Measurements from ENCODE around the gene SCLY. TPM values are rescaled to one million over a fixed set of nuclear protein-coding genes. Genes with fewer than 3 reads are reported as not detected.

Gene SCLY
- 109 and 119 TPM in 2 replicates for total RNA-seq

- peak within 1 kb of the TSS; percentile 91 for H3K27ac Mint-ChIP-seq
- peaks cover 25% of the 10 kb centered on the region for H3K36me3 Mint-ChIP-seq (ENCODE audit: low read depth)
- H3K27me3 Mint-ChIP-seq (ENCODE audit: insufficient read depth), result peaks cover 7% of the 10 kb centered on the region
- H3K4me3 Mint-ChIP-seq, result peak within 1 kb of the TSS; percentile 90
- DNase-seq (ENCODE audit: low spot score), result peak; percentile 93
- H3K4me1 Mint-ChIP-seq (ENCODE audit: low read depth), result peaks cover 62% of the 10 kb centered on the region
- no peaks in the 10 kb centered on the region for H3K9me3 Mint-ChIP-seq
- intact Hi-C loops (cut with micrococcal nuclease), result loop anchor here (1.0 to 5.0 kb wide), 11 partner anchors 36 to 388 kb away; partner anchors contain the start of genes HES6, ILKAP, PER2 and RAMP1
Measured at GRCh38 chr2:238060542-238061314, at the start of gene SCLY. TSS of gene SCLY (plus strand) at chr2:238061001. CDS start at chr2:238061055, 54 bp downstream.

- H3K36me3 Mint-ChIP-seq (ENCODE audit: low read depth), result peaks cover 46% of the 10 kb centered on the region
- peaks cover 29% of the 10 kb centered on the region for H3K4me1 Mint-ChIP-seq (ENCODE audit: low read depth)
- no peak overlapping the region for H3K4me3 Mint-ChIP-seq
- intact Hi-C loops (cut with micrococcal nuclease), result no loop called here
- no peak for DNase-seq (ENCODE audit: low spot score)
- no peaks in the 10 kb centered on the region for H3K27me3 Mint-ChIP-seq (ENCODE audit: insufficient read depth)
- H3K9me3 Mint-ChIP-seq, result no peaks in the 10 kb centered on the region
- H3K27ac Mint-ChIP-seq, result peak overlapping the region; percentile 6
Measured at GRCh38 chr2:238013806-238014205, 47.0 kb upstream of the SCLY start.

- intact Hi-C loops (cut with micrococcal nuclease), result no loop called here
- DNase-seq (ENCODE audit: low spot score), result no peak
Measured at GRCh38 chr2:238015705-238016104, 45.1 kb upstream of the SCLY start.

GRCh38 chr2:238016526-238016925 is 44.3 kb upstream of the SCLY start:
- no peak for DNase-seq (ENCODE audit: low spot score)
- H3K36me3 Mint-ChIP-seq (ENCODE audit: low read depth), result peaks cover 41% of the 10 kb centered on the region
- H3K9me3 Mint-ChIP-seq, result no peaks in the 10 kb centered on the region
- H3K27ac Mint-ChIP-seq, result no peak overlapping the region
- intact Hi-C loops (cut with micrococcal nuclease), result no loop called here
- H3K4me1 Mint-ChIP-seq (ENCODE audit: low read depth), result peaks cover 10% of the 10 kb centered on the region
- H3K27me3 Mint-ChIP-seq (ENCODE audit: insufficient read depth), result no peaks in the 10 kb centered on the region
- H3K4me3 Mint-ChIP-seq, result no peak overlapping the region

More at GRCh38 chr2:238015705-238016104, 45.1 kb upstream of the SCLY start:
- no peaks in the 10 kb centered on the region for H3K9me3 Mint-ChIP-seq
- H3K36me3 Mint-ChIP-seq (ENCODE audit: low read depth), result peaks cover 42% of the 10 kb centered on the region
- H3K4me3 Mint-ChIP-seq, result no peak overlapping the region
- peaks cover 16% of the 10 kb centered on the region for H3K4me1 Mint-ChIP-seq (ENCODE audit: low read depth)
- H3K27ac Mint-ChIP-seq, result no peak overlapping the region
- H3K27me3 Mint-ChIP-seq (ENCODE audit: insufficient read depth), result no peaks in the 10 kb centered on the region

- Mint-ChIP-seq H3K36me3 (ENCODE audit: low read depth) (peaks cover 35% of the 10 kb centered on the region), H3K9me3 (no peaks in the 10 kb centered on the region), H3K4me3 (no peak overlapping the region), H3K27ac (no peak overlapping the region), H3K27me3 (ENCODE audit: insufficient read depth) (no peaks in the 10 kb centered on the region), H3K4me1 (ENCODE audit: low read depth) (peaks cover 20% of the 10 kb centered on the region)
- intact Hi-C loops (cut with micrococcal nuclease), result no loop called here
- no peak for DNase-seq (ENCODE audit: low spot score)
Measured at GRCh38 chr2:238019962-238020361, 40.8 kb upstream of the SCLY start.

GRCh38 chr2:238020816-238021215 is 40.0 kb upstream of the SCLY start:
- intact Hi-C loops (cut with micrococcal nuclease), result no loop called here
- Mint-ChIP-seq H3K36me3 (ENCODE audit: low read depth) (peaks cover 40% of the 10 kb centered on the region), H3K27me3 (ENCODE audit: insufficient read depth) (no peaks in the 10 kb centered on the region), H3K9me3 (no peaks in the 10 kb centered on the region), H3K4me1 (ENCODE audit: low read depth) (peaks cover 28% of the 10 kb centered on the region), H3K4me3 (no peak overlapping the region), H3K27ac (no peak overlapping the region)
- DNase-seq (ENCODE audit: low spot score), result no peak

- intact Hi-C loops (cut with micrococcal nuclease), result no loop called here
- H3K9me3 Mint-ChIP-seq, result no peaks in the 10 kb centered on the region
- DNase-seq (ENCODE audit: low spot score), result no peak
- H3K36me3 Mint-ChIP-seq (ENCODE audit: low read depth), result peaks cover 41% of the 10 kb centered on the region
- peaks cover 28% of the 10 kb centered on the region for H3K4me1 Mint-ChIP-seq (ENCODE audit: low read depth)
- no peak overlapping the region for H3K4me3 Mint-ChIP-seq
- no peak overlapping the region for H3K27ac Mint-ChIP-seq
- H3K27me3 Mint-ChIP-seq (ENCODE audit: insufficient read depth), result no peaks in the 10 kb centered on the region
Measured at GRCh38 chr2:238021327-238021726, 39.5 kb upstream of the SCLY start.

GRCh38 chr2:238022594-238023157 is 38.1 kb upstream of the SCLY start:
- Mint-ChIP-seq H3K4me3 (no peak overlapping the region), H3K9me3 (no peaks in the 10 kb centered on the region), H3K27ac (no peak overlapping the region), H3K4me1 (ENCODE audit: low read depth) (peaks cover 36% of the 10 kb centered on the region), H3K36me3 (ENCODE audit: low read depth) (peaks cover 44% of the 10 kb centered on the region), H3K27me3 (ENCODE audit: insufficient read depth) (no peaks in the 10 kb centered on the region)
- DNase-seq (ENCODE audit: low spot score), result no peak
- intact Hi-C loops (cut with micrococcal nuclease), result no loop called here

GRCh38 chr2:238023608-238024007 is 37.2 kb upstream of the SCLY start:
- intact Hi-C loops (cut with micrococcal nuclease), result loop anchor here (2.0 kb wide), 4 partner anchors 13 to 55 kb away; partner anchors contain the start of gene SCLY
- Mint-ChIP-seq H3K27ac (no peak overlapping the region), H3K9me3 (no peaks in the 10 kb centered on the region), H3K36me3 (ENCODE audit: low read depth) (peaks cover 46% of the 10 kb centered on the region), H3K27me3 (ENCODE audit: insufficient read depth) (no peaks in the 10 kb centered on the region), H3K4me1 (ENCODE audit: low read depth) (peaks cover 36% of the 10 kb centered on the region), H3K4me3 (no peak overlapping the region)
- DNase-seq (ENCODE audit: low spot score), result no peak

GRCh38 chr2:238024986-238025385 is 35.8 kb upstream of the SCLY start:
- Mint-ChIP-seq H3K36me3 (ENCODE audit: low read depth) (peaks cover 46% of the 10 kb centered on the region), H3K27ac (peak overlapping the region; percentile 82), H3K4me1 (ENCODE audit: low read depth) (peaks cover 34% of the 10 kb centered on the region), H3K9me3 (no peaks in the 10 kb centered on the region), H3K27me3 (ENCODE audit: insufficient read depth) (no peaks in the 10 kb centered on the region), H3K4me3 (peak overlapping the region; percentile 8)
- DNase-seq (ENCODE audit: low spot score), result peak; percentile 19
- intact Hi-C loops (cut with micrococcal nuclease), result loop anchor here (1.0 to 2.0 kb wide), 5 partner anchors 14 to 56 kb away; partner anchors contain the start of gene SCLY

- Mint-ChIP-seq H3K27ac (peak overlapping the region; percentile 82), H3K36me3 (ENCODE audit: low read depth) (peaks cover 50% of the 10 kb centered on the region), H3K27me3 (ENCODE audit: insufficient read depth) (no peaks in the 10 kb centered on the region), H3K9me3 (no peaks in the 10 kb centered on the region), H3K4me1 (ENCODE audit: low read depth) (peaks cover 37% of the 10 kb centered on the region), H3K4me3 (no peak overlapping the region)
- DNase-seq (ENCODE audit: low spot score), result no peak
- intact Hi-C loops (cut with micrococcal nuclease), result loop anchor here (1.0 to 2.0 kb wide), 5 partner anchors 15 to 57 kb away; partner anchors contain the start of gene SCLY
Measured at GRCh38 chr2:238025741-238026360, 35.0 kb upstream of the SCLY start.

- Mint-ChIP-seq H3K9me3 (no peaks in the 10 kb centered on the region), H3K4me3 (no peak overlapping the region), H3K27me3 (ENCODE audit: insufficient read depth) (no peaks in the 10 kb centered on the region), H3K36me3 (ENCODE audit: low read depth) (peaks cover 58% of the 10 kb centered on the region), H3K4me1 (ENCODE audit: low read depth) (peaks cover 42% of the 10 kb centered on the region), H3K27ac (peak overlapping the region; percentile 52)
- no peak for DNase-seq (ENCODE audit: low spot score)
- intact Hi-C loops (cut with micrococcal nuclease), result no loop called here
Measured at GRCh38 chr2:238027058-238027457, 33.7 kb upstream of the SCLY start.

All from activated T-helper 1 cell treated with anti-CD3 and anti-CD28 coated beads, Interleukin-12 subunit alpha, Interleukin-12 subunit beta, Interleukin-2, Interleukin-4 antibody, amounts not matched to agents 30 ng/mL and 10 ng/mL and 1 ng/mL, durations not matched to agents 14 hours and 24 hours and 36 hours (primary cell).